Astrocyte of the spinal cord (primary cell): ENCODE data around the gene TFCP2L1.

Source experiments
- DNase-seq: peaks from one replicate; pipeline ENCODE4 v3.0.0; 2011; ENCODE audit warnings: low read depth, low spot score
- H3K4me3 ChIP-seq: 2 replicates; pipeline ENCODE4 v1.5.1; 2011; ENCODE audit warnings: low read depth, mild to moderate bottlenecking, low read length, moderate library complexity
- in situ Hi-C: cut with HindIII; loops from 2 replicates; pipeline ENCODE4 v1.10.0; 2017; ENCODE audit warnings: low sequenced_read_pairs
- TF ChIP-seq, protein P1 (sequence below): IDR thresholded peaks from 2 replicates; pipeline ENCODE4 v1.5.1; 2012; ENCODE audit warnings: low read depth, mild to moderate bottlenecking, low read length, inconsistent platforms

Gene TFCP2L1

GRCh38 chr2:121288454-121289231, 3.6 kb upstream of the TFCP2L1 start:
- TF ChIP-seq, protein P1, sequence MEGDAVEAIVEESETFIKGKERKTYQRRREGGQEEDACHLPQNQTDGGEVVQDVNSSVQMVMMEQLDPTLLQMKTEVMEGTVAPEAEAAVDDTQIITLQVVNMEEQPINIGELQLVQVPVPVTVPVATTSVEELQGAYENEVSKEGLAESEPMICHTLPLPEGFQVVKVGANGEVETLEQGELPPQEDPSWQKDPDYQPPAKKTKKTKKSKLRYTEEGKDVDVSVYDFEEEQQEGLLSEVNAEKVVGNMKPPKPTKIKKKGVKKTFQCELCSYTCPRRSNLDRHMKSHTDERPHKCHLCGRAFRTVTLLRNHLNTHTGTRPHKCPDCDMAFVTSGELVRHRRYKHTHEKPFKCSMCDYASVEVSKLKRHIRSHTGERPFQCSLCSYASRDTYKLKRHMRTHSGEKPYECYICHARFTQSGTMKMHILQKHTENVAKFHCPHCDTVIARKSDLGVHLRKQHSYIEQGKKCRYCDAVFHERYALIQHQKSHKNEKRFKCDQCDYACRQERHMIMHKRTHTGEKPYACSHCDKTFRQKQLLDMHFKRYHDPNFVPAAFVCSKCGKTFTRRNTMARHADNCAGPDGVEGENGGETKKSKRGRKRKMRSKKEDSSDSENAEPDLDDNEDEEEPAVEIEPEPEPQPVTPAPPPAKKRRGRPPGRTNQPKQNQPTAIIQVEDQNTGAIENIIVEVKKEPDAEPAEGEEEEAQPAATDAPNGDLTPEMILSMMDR, result no peak
- no peak for DNase-seq
- in situ Hi-C loops, result no loop called here
- no peak overlapping the region for H3K4me3 ChIP-seq

- in situ Hi-C loops, result no loop called here
- no peak for DNase-seq
- TF ChIP-seq, protein P1, result no peak
- H3K4me3 ChIP-seq, result no peak overlapping the region
These were observed 3.0 kb upstream of the TFCP2L1 start for GRCh38 chr2:121287956-121288355.

DNA sequence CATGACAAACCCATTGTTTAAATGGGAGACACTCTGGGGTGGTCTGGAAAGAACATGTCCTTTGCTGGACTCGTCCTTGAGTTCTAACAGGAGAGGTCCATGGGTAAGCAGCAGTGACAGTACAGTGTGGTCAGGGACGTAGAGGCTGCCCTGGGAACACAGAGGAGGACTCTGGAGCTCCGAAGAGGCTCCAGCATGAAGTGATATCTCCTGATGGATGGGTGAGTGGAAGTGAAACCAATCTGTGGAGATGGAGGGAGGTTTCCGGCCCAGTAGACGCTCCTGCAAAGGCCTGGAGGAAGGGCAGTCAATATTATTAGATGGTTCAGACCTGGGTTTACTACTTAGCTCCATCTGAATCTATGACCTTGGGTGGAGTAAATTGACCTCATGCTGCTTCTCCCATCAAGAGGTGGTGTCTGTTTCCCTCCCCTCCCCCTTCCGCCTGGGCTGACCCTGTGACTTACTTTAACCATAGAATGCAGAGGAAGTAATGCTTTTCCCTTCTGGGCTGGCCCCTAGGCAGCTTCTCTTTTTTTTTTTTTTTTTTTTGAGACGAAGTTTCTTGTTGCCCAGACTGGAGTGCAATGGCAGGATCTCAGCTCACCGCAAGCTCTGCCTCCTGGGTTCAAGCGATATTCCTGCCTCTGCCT, 2.3 kb upstream of the TFCP2L1 start:
- TF ChIP-seq, protein P1, result no peak
- in situ Hi-C loops, result no loop called here
- no peak for DNase-seq
- no peak overlapping the region for H3K4me3 ChIP-seq

DNA sequence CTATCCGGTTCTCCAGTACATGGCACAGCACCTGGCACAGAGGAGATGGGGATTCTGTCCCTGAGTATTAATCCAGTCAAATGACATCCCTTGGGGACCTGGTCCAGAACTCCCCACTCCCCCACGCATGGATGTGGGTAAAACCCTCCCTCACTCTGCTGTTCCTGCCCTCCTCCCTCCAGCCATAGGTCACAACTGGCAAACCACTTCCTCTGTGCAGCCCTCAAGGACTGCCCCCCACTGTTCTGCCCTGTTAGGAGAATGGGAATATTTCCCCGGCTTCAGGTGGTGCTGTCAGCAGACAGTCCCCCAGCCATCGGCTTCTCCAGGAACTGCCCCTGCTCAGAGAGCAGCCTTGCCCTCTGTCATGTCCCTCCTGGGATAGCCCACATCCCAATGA, 1.5 kb upstream of the TFCP2L1 start:
- no peak overlapping the region for H3K4me3 ChIP-seq
- in situ Hi-C loops, result no loop called here
- no peak for DNase-seq
- TF ChIP-seq, protein P1, result no peak

DNA sequence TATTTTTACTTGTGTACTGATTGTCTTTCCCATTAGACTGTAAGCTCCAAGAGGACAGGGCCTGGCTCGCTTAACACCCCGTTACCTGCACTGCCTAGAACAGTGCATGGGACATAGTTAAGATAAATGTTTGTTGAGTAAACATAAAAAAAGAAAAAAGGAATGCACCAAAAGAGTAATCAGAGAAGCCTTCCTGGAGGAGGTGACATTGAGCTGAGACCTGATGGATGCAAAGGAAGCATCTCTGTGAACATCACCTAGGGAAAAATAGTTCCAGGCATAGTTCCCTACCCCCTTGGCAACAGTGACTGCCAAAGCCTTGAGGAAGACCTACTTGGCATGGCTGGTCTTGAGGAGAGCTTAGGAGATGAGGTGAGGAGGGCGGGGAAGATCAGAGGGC, 924 bp upstream of the TFCP2L1 start:
- DNase-seq, result no peak
- in situ Hi-C loops, result no loop called here
- H3K4me3 ChIP-seq, result no peak overlapping the region
- TF ChIP-seq, protein P1, result no peak

DNA sequence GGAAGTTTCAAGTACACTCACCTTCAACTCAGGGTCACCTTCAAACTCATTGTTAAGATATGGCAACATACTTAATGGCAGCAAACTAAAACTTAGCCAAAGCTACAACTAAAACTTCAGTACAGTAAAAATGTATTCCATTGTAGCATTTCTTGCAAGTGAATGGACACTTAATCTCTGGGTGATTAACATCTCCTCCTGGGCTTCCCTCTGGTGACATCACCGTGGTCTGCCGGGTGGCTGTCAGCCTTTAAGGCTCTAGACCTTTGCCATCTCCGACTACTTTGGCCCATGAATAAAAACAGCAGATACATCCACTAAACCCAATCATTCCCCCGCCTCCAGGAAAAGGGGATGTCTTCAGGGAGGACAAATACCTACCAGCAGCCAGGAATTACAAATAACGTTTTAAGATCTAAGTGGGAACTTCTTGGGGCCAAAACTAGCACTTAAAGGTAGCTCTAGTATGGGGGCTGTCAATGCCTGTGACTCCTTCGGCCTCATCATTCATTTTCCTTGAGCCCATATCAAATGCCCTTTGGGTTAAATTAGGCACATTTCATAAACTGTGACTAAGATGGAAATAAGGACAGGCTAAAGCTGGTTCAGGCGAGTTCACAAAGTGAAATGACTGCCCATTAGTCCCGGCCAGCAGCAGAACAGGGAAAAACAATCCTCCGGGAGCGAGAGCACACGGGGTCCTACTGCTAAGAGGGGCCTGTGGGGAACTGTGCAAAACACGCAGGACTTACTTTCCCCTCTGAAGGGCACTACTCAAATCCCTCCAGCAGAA, 1.1 kb downstream of the TFCP2L1 start:
- no peak overlapping the region for H3K4me3 ChIP-seq
- in situ Hi-C loops, result no loop called here
- DNase-seq, result no peak
- TF ChIP-seq, protein P1, result no peak
